HG02840 (cell line): ENCODE results near the gene ITGA11.

ENCODE experiments used
- ATAC-seq: cut with Tn5 transposase; IDR thresholded peaks from one replicate; pipeline ENCODE4 v1.9.1; 2021; ENCODE audit warnings: mild to moderate bottlenecking, moderate library complexity, moderate number of reproducible peaks; ENCODE audit not compliant: unreplicated experiment, low FRiP score

ITGA11 gene, protein sequence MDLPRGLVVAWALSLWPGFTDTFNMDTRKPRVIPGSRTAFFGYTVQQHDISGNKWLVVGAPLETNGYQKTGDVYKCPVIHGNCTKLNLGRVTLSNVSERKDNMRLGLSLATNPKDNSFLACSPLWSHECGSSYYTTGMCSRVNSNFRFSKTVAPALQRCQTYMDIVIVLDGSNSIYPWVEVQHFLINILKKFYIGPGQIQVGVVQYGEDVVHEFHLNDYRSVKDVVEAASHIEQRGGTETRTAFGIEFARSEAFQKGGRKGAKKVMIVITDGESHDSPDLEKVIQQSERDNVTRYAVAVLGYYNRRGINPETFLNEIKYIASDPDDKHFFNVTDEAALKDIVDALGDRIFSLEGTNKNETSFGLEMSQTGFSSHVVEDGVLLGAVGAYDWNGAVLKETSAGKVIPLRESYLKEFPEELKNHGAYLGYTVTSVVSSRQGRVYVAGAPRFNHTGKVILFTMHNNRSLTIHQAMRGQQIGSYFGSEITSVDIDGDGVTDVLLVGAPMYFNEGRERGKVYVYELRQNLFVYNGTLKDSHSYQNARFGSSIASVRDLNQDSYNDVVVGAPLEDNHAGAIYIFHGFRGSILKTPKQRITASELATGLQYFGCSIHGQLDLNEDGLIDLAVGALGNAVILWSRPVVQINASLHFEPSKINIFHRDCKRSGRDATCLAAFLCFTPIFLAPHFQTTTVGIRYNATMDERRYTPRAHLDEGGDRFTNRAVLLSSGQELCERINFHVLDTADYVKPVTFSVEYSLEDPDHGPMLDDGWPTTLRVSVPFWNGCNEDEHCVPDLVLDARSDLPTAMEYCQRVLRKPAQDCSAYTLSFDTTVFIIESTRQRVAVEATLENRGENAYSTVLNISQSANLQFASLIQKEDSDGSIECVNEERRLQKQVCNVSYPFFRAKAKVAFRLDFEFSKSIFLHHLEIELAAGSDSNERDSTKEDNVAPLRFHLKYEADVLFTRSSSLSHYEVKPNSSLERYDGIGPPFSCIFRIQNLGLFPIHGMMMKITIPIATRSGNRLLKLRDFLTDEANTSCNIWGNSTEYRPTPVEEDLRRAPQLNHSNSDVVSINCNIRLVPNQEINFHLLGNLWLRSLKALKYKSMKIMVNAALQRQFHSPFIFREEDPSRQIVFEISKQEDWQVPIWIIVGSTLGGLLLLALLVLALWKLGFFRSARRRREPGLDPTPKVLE

GRCh38 chr15:68431792-68432401, at the start of gene ITGA11:
Gene ITGA11, minus strand, starts transcription at chr15:68432163. Its CDS starts 97 bp downstream, at chr15:68432066.
- no peak for ATAC-seq

- no peak for ATAC-seq
Observed at GRCh38 chr15:68481321-68481720, 49.4 kb upstream of the ITGA11 start.

DNA sequence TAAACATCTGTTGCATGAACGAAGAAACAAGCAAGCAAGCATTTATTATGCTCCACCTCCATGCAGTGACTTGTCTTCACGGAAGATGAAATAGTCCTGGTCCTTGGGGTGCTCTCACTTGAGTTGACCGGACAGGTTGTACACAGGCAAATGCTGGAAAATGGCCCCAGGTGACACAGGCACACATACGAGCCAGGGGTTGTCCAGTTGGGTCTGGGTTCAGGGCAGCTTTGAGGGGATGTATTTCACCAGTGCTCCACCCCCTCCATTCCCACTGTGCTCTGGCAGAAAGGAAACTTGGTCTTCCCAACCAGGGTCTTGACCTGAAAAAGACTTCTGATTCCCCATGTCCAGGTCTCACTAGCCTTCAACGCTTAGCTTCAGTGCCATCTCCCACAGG, 48.3 kb upstream of the ITGA11 start:
- no peak for ATAC-seq

GRCh38 chr15:68479870-68480269, 47.9 kb upstream of the ITGA11 start:
- no peak for ATAC-seq

DNA sequence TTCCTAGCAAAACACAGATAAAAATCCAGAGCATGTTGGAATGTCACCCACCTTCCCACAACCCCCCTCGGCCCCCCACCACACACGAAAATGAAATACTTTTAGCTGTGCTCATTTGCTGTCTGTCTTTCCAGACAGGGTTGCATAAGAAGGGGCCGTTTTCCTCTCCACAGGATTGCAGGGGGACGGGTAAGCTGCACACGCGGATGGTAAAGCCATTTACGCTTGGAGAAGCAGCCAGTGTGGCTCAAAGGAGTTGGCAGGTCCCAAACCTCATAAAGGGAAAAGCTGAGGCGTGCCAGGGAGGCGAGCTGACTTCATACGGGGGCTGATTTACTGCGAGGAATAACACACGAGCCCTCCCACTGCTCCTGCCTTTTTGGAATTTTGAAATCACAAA, 47.4 kb upstream of the ITGA11 start:
- no peak for ATAC-seq

DNA sequence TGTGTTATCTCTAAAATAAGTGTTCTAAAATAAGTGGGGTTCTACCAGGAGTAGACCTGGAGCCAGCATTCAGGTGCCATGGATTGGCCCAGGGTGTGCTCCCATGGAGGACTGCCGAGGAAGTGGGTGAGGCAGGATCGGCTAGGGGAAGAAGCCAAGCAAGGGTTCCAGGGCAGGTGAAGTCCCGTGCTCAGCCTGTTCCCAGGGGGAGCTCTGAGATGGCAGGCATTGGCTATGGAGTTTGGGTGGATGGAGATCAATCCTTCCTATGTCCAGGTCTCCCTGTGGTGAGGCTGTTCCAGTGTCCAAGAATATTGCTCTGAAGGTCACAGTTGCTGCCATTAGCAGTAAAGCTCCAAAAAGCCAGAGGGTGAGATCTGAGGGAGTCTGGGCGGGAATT, 46.9 kb upstream of the ITGA11 start:
- no peak for ATAC-seq

GRCh38 chr15:68475449-68475848, 43.5 kb upstream of the ITGA11 start:
- no peak for ATAC-seq

DNA sequence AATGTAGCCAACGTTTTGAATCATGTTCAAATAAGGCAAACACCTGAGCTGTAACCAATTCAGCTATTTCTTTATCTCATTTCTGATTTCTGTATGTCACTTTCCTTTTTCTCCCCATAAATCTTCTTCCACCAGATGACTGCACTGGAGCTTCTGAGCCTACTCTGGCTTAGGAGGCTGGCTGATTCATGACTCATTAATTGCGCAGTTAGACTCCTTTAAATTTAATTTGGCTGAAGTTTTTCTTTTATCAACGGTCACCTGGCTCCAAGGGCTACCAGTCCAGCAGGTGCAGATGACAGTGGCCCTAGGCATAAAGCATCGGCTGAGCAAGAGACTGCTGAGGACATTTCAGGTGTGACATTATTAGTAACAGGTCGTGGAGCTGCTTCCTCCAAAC, 39.6 kb upstream of the ITGA11 start:
- no peak for ATAC-seq

GRCh38 chr15:68470976-68471375, 39.0 kb upstream of the ITGA11 start:
- no peak for ATAC-seq

- no peak for ATAC-seq
Observed at GRCh38 chr15:68470049-68470742, 38.2 kb upstream of the ITGA11 start.

- ATAC-seq = no peak
Observed at GRCh38 chr15:68469162-68470048, 37.4 kb upstream of the ITGA11 start.

DNA sequence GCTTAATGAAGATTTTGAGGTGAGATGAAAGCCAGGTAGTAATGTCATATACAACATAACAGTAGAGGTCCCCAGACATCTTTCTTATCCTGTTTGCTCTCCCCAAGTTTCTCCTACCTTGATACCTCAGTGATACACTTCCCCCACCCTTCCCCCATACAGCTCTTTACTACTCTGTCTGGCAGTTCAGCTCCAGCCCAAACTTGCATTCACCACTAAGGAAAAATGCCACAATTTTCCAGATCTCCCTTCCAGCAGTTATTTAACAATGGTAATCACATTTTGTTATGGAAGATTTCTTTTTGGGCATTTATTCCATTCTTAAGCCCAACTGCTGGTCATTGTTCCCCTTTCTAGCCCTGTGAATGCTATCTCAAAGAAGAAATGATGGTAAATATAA, 34.9 kb upstream of the ITGA11 start:
- ATAC-seq = no peak

- ATAC-seq = no peak
Observed at GRCh38 chr15:68465861-68466560, 34.0 kb upstream of the ITGA11 start.

- no peak for ATAC-seq
Observed at GRCh38 chr15:68464448-68465090, 32.6 kb upstream of the ITGA11 start.

- no peak for ATAC-seq
Observed at GRCh38 chr15:68463996-68464395, 32.0 kb upstream of the ITGA11 start.

GRCh38 chr15:68463444-68463843, 31.5 kb upstream of the ITGA11 start:
- no peak for ATAC-seq

DNA sequence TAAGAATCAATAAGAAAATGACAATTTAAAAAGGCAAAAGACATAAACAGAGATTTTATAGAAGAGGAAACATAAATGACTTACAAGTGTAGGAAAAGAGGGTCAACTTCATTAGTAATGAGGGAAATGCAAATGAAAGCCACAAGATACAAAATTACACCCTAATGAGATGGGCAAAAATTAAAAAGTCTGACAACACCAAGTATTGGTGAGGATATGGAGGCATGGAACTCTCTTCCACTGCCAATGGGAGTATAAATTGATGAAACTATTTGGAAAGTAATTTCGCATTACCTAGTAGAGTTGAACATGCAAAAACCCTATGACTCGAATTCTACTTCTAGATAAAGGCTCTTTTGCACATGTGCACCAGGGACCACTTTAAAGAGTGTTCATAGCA, 28.2 kb upstream of the ITGA11 start:
- ATAC-seq = no peak

DNA sequence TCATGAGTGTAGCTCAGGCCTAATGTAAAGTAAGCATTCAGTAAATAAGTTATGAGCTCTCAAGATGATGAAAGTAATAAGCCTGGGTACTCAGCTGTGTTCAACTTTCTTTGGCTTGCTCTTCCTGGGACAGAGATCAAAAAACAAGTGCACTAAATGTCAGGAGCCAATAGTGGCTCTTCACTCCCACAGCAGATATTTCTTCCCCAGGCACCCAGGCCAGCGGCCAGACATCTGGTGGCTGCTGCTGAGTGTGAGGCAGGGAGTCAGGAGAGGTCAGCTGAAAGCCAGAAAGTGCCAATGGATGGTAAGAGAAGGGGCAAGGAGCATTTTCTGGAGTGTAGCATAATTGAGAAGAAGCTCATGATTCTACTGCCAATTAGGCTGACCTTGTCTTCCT, 18.2 kb upstream of the ITGA11 start:
- no peak for ATAC-seq
